ENCODE data around the gene BLID. TPM values are rescaled to one million over a fixed set of nuclear protein-coding genes. Genes with fewer than 3 reads are reported as not detected.
A peak's percentile ranks its signal among the peaks of the same experiment; 100 is the strongest.

The BLID gene
- total and polyA plus RNA-seq, 3 donors from 2014 or later, result 2.8 to 4.6 TPM; not detected in 1

- WGBS, 2 donors, result 31 to 43% methylated on average over 3 of the region's 3 CpGs
- TF ChIP-seq POLR2A (IDR thresholded peaks at IDR 0.05) (no peak), CTCF (IDR thresholded peaks at IDR 0.05) (peak; percentile 51 to 79 (median 72))
- intact Hi-C loops (cut with DNase I; ENCODE audit: low total_unique reads), result loop anchor here (10.0 kb wide), 1 partner anchor 97 kb away; no protein-coding TSS in a partner anchor
- Histone ChIP-seq H3K9me3 (no peaks in the 10 kb centered on the region), H3K27me3 (no peaks in the 10 kb centered on the region), H3K27ac (peak overlapping the region; percentile 8 to 71), H3K4me1 (no peaks in the 10 kb centered on the region), H3K36me3 (ENCODE audit: low read depth, missing control alignments) (no peaks in the 10 kb centered on the region), H3K4me3 (no peak overlapping the region)
- DNase-seq, result peak; percentile 81
Measured at GRCh38 chr11:122108192-122108799, 7.7 kb downstream of the BLID start.

GRCh38 chr11:122107566-122107965 lies 8.4 kb downstream of the BLID start:
- DNase-seq, result no peak
- WGBS, 2 donors, result 58 to 67% methylated on average over 3 of the region's 3 CpGs
- no peak overlapping the region for H3K4me3 ChIP-seq
- H3K36me3 ChIP-seq (ENCODE audit: low read depth, missing control alignments), result no peaks in the 10 kb centered on the region
- no peaks in the 10 kb centered on the region for H3K9me3 ChIP-seq
- no peaks in the 10 kb centered on the region for H3K4me1 ChIP-seq
- H3K27ac ChIP-seq, result peak overlapping the region; percentile 39 to 71
- TF ChIP-seq POLR2A (IDR thresholded peaks at IDR 0.05) (no peak), CTCF (IDR thresholded peaks at IDR 0.05) (no peak)
- intact Hi-C loops (cut with DNase I; ENCODE audit: low total_unique reads), result loop anchor here (10.0 kb wide), 1 partner anchor 97 kb away; no protein-coding TSS in a partner anchor
- no peaks in the 10 kb centered on the region for H3K27me3 ChIP-seq

- DNase-seq, result no peak
- Histone ChIP-seq H3K27ac (peak overlapping the region; percentile 39 to 71), H3K27me3 (no peaks in the 10 kb centered on the region), H3K4me3 (no peak overlapping the region), H3K36me3 (ENCODE audit: low read depth, missing control alignments) (no peaks in the 10 kb centered on the region), H3K9me3 (no peaks in the 10 kb centered on the region), H3K4me1 (peaks cover 5% of the 10 kb centered on the region)
- 66 to 72% methylated on average over 3 of the region's 3 CpGs for WGBS, 2 donors
- intact Hi-C loops (cut with DNase I; ENCODE audit: low total_unique reads), result loop anchor here (10.0 kb wide), 1 partner anchor 98 kb away; no protein-coding TSS in a partner anchor
- TF ChIP-seq POLR2A (IDR thresholded peaks at IDR 0.05), result no peak
- TF ChIP-seq CTCF (IDR thresholded peaks at IDR 0.05), result no peak
Measured at GRCh38 chr11:122107045-122107444, 9.0 kb downstream of the BLID start.

- DNase-seq, result no peak
- H3K4me1 ChIP-seq, result peaks cover 6% of the 10 kb centered on the region
- 88 to 90% methylated on average over 8 of the region's 8 CpGs for WGBS, 2 donors
- no peaks in the 10 kb centered on the region for H3K27me3 ChIP-seq
- H3K27ac ChIP-seq, result no peak overlapping the region
- H3K36me3 ChIP-seq (ENCODE audit: low read depth, missing control alignments), result no peaks in the 10 kb centered on the region
- H3K9me3 ChIP-seq, result no peaks in the 10 kb centered on the region
- no peak overlapping the region for H3K4me3 ChIP-seq
- TF ChIP-seq CTCF (IDR thresholded peaks at IDR 0.05) (no peak), POLR2A (IDR thresholded peaks at IDR 0.05) (no peak)
- intact Hi-C loops (cut with DNase I; ENCODE audit: low total_unique reads), result loop anchor here (10.0 kb wide), 1 partner anchor 100 kb away; no protein-coding TSS in a partner anchor
Measured at GRCh38 chr11:122105044-122105758, 10.8 kb downstream of the BLID start.
